Adrenal gland (tissue), 5 donors: ENCODE measurements around the gene ATXN7L2.

Source experiments
- POLR2A ChIP-seq, 2 donors: fragments of 450-650 bp; IDR thresholded peaks; one replicate each; pipeline ENCODE4 v1.6.1; 2017; ENCODE audit warnings: antibody characterized with exemption in 2 of 2, mild to moderate bottlenecking in 2 of 2, moderate library complexity in 1 of 2
- TF ChIP-seq, protein P1 (sequence below), 6 experiments: fragments of 450-650 bp in 4 of 6; fragments of 200-600 bp in 2 of 6; sonication (generic) in 1 of 6; IDR thresholded peaks; 1 replicate in 5 of 6; 2 replicates in 1 of 6; pipeline versions ENCODE4 v1.5.1 to v1.8.0; 2016 to 2021; ENCODE audit warnings: antibody characterized with exemption in 6 of 6, mild to moderate bottlenecking in 2 of 6, moderate library complexity in 1 of 6
- donor health status: DM: no; HTN: no; CAD: no.

- TF ChIP-seq, protein P1, sequence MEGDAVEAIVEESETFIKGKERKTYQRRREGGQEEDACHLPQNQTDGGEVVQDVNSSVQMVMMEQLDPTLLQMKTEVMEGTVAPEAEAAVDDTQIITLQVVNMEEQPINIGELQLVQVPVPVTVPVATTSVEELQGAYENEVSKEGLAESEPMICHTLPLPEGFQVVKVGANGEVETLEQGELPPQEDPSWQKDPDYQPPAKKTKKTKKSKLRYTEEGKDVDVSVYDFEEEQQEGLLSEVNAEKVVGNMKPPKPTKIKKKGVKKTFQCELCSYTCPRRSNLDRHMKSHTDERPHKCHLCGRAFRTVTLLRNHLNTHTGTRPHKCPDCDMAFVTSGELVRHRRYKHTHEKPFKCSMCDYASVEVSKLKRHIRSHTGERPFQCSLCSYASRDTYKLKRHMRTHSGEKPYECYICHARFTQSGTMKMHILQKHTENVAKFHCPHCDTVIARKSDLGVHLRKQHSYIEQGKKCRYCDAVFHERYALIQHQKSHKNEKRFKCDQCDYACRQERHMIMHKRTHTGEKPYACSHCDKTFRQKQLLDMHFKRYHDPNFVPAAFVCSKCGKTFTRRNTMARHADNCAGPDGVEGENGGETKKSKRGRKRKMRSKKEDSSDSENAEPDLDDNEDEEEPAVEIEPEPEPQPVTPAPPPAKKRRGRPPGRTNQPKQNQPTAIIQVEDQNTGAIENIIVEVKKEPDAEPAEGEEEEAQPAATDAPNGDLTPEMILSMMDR (IDR thresholded peaks at IDR 0.05) = no peak
- no peak for TF ChIP-seq POLR2A (IDR thresholded peaks at IDR 0.05)
These were observed 39.4 kb upstream of the ATXN7L2 start for GRCh38 chr1:109444346-109444745.
